ENCODE measurements around the gene TMEM167A.
"Not testable (repeated sequence)": the region's sequence is repeated elsewhere in the genome, so short reads cannot be mapped to it uniquely, and the experiment has no call there.

The TMEM167A gene

GRCh38 chr5:83069096-83069799 is 7.9 kb downstream of the TMEM167A start:
- H3K27me3 ChIP-seq (ENCODE audit: insufficient read depth, poor library complexity, severe bottlenecking) = no peaks in the 10 kb centered on the region
- H3K27ac ChIP-seq (replicated peaks) = no peak overlapping the region
- DNase-seq (ENCODE audit: low read depth in 1 of 2, low spot score in 1 of 2) = no peak
- TF ChIP-seq CTCF (IDR thresholded peaks at IDR 0.05; ENCODE audit: insufficient read depth, low read length) (no peak), POLR2AphosphoS5 (IDR thresholded peaks at IDR 0.05; ENCODE audit: low read depth) (no peak), REST (IDR thresholded peaks at IDR 0.05; ENCODE audit: insufficient replicate concordance, low read depth) (no peak), SPI1 (IDR thresholded peaks at IDR 0.05; ENCODE audit: borderline replicate concordance, low read depth) (no peak), GABPA (IDR thresholded peaks at IDR 0.05; ENCODE audit: low read depth) (no peak)
- H3K4me3 ChIP-seq (replicated peaks; ENCODE audit: insufficient read depth, low read length) = no peak overlapping the region

- not testable (repeated sequence) for H3K27me3 ChIP-seq (ENCODE audit: insufficient read depth, poor library complexity, severe bottlenecking); DNase-seq (ENCODE audit: low read depth in 1 of 2, low spot score in 1 of 2); H3K4me3 ChIP-seq (replicated peaks; ENCODE audit: insufficient read depth, low read length); H3K27ac ChIP-seq (replicated peaks)
Observed at GRCh38 chr5:83067377-83067776, 9.8 kb downstream of the TMEM167A start.

- no peak for DNase-seq (ENCODE audit: low read depth in 1 of 2, low spot score in 1 of 2)
Observed at GRCh38 chr5:83066548-83067110, 10.6 kb downstream of the TMEM167A start.

More at GRCh38 chr5:83066548-83067110, 10.6 kb downstream of the TMEM167A start:
- H3K27me3 ChIP-seq (ENCODE audit: insufficient read depth, poor library complexity, severe bottlenecking) = no peaks in the 10 kb centered on the region
- H3K4me3 ChIP-seq (replicated peaks; ENCODE audit: insufficient read depth, low read length) = no peak overlapping the region
- TF ChIP-seq CTCF (IDR thresholded peaks at IDR 0.05; ENCODE audit: insufficient read depth, low read length) (no peak), GABPA (IDR thresholded peaks at IDR 0.05; ENCODE audit: low read depth) (no peak), REST (IDR thresholded peaks at IDR 0.05; ENCODE audit: insufficient replicate concordance, low read depth) (no peak), POLR2AphosphoS5 (IDR thresholded peaks at IDR 0.05; ENCODE audit: low read depth) (no peak)
- no peak overlapping the region for H3K27ac ChIP-seq (replicated peaks)
